ENCODE results near the gene TMEM179. TPM values are rescaled to one million over a fixed set of nuclear protein-coding genes. Genes with fewer than 3 reads are reported as not detected.
"Not testable (repeated sequence)": the region's sequence is repeated elsewhere in the genome, so short reads cannot be mapped to it uniquely, and the experiment has no call there.

The TMEM179 gene
- polyA plus RNA-seq (2013), result not detected

DNA sequence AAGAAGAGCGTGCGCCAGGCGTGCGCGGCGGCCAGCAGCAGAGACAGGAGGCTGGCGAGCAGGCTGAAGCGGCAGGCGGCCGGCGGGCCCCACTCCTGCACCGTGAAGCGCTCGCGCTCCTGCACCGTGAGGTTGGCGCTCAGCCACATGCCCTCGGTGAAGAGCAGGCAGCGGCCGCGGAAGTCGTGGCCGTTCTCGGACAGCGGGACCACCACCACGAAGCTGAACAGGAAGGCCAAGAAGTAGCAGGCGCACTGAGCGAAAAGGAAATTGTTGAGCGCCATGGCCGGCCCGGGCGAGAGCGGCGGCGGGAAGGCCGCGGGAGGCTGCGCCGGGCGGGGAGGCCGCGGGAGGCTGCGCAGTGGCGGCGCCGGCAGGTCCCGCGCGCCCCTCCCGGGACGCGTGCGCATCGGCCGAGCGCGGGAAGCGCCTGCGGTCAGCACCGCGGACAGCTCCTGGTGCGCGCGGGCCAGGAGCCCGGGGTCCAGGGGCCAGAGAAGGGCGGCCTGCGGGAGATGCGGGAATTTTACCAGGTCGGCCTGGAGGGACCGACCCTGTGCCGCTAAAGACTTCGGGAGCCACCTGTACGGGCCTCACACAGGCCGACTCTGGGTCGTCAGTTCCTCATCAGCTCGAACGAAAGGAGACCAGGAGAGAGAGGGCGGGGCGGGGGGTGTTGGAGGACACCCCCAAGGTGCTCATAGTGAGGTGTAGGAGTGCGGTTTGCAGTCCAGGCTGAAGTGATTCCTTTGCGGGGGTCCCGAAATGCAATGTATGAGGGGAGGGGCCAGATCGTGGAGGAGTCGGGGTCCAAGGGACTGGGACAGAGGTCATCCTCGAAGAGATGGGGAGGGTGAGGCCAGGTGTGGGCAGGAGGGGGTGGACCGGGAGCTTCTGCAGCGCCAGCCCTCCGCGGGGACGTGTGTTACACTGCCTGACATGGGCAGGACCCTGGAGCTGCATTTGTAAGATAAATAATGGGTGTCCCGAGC lies at the start of gene TMEM179:
Gene TMEM179 (minus strand): TSS at position 315 of the 992 bp plus-strand sequence. CDS start 31 bp downstream, at position 284.
- Histone ChIP-seq H3K36me3 (ENCODE audit: control insufficient read depth in 4 of 4, insufficient read depth in 4 of 4, low read length in 3 of 4) (no peaks in the 10 kb centered on the region), H3K4me3 (ENCODE audit: control insufficient read depth in 1 of 7, extremely low read depth in 1 of 7, insufficient read depth in 4 of 7, low read depth in 2 of 7, low read length in 6 of 7) (peak within 1 kb of the TSS in 4 of 7 experiments; percentile 10 to 45 (median 40)), H3K9me3 (ENCODE audit: control extremely low read depth in 1 of 5, control insufficient read depth in 4 of 5, insufficient read depth in 2 of 5, low read depth in 1 of 5, low read length in 4 of 5) (peaks cover 0 to 3% (median 0%) of the 10 kb centered on the region in 5 experiments), H3K27me3 (replicated peaks in 2 of 5; ENCODE audit: control insufficient read depth in 4 of 5, insufficient read depth in 5 of 5, low read length in 4 of 5) (peaks cover 17 to 84% (median 26%) of the 10 kb centered on the region in 5 experiments), H3K27ac (ENCODE audit: insufficient read depth in 1 of 2, low read depth in 1 of 2, low read length in 2 of 2, poor library complexity in 1 of 2, severe bottlenecking in 2 of 2) (no peak within 1 kb of the TSS), H3K4me1 (ENCODE audit: control extremely low read depth in 1 of 4, control insufficient read depth in 4 of 4, insufficient read depth in 4 of 4, low read length in 3 of 4) (peaks cover 0 to 12% (median 4%) of the 10 kb centered on the region in 4 experiments)
- ChIA-PET POLR2A (no interaction called here), CTCF (no interaction called here)
- 6% methylated on average over 73 of the region's 91 CpGs for WGBS (ENCODE audit: insufficient coverage)
- DNase-seq, result peak; percentile 22 to 56 (median 44)

DNA sequence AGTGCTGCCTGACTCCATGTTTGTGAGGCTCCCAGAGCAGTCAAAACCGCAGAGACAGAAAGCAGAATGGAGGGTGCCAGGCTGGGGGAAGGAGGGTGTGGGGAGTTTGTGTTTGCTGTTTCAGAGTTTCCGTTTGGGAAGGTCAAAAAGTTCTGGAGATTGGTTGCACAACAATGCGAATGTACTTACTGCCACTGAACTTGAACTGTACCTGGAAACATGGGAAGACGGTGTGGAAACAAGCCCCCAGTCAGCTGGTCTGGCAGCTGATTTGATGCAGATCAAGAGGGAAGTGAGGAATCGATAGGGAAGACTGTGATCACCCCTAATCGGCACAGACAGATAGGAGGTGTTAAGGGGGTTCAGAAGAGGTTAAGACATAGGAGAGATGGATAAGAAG lies 49.5 kb upstream of the TMEM179 start:
- CTCF ChIA-PET, result interaction anchor here (1.1 to 2.8 kb wide), 3 partner anchors 11 to 23 kb away, joined by 3 to 8 read pairs (median 6); no protein-coding TSS in a partner anchor
- 98% methylated on average over 6 of the region's 6 CpGs for WGBS (ENCODE audit: insufficient coverage)
- H3K27ac ChIP-seq (ENCODE audit: insufficient read depth in 1 of 2, low read depth in 1 of 2, low read length in 2 of 2, poor library complexity in 1 of 2, severe bottlenecking in 2 of 2), result no peak overlapping the region
- no peaks in the 10 kb centered on the region for H3K27me3 ChIP-seq (replicated peaks in 2 of 5; ENCODE audit: control insufficient read depth in 4 of 5, insufficient read depth in 5 of 5, low read length in 4 of 5)
- H3K36me3 ChIP-seq (ENCODE audit: control insufficient read depth in 4 of 4, insufficient read depth in 4 of 4, low read length in 3 of 4), result no peaks in the 10 kb centered on the region
- DNase-seq, result no peak
- peaks cover 0 to 27% (median 14%) of the 10 kb centered on the region in 5 experiments for H3K9me3 ChIP-seq (ENCODE audit: control extremely low read depth in 1 of 5, control insufficient read depth in 4 of 5, insufficient read depth in 2 of 5, low read depth in 1 of 5, low read length in 4 of 5)
- peaks cover 3 to 44% (median 41%) of the 10 kb centered on the region in 4 experiments for H3K4me1 ChIP-seq (ENCODE audit: control extremely low read depth in 1 of 4, control insufficient read depth in 4 of 4, insufficient read depth in 4 of 4, low read length in 3 of 4)
- no peak overlapping the region for H3K4me3 ChIP-seq (ENCODE audit: control insufficient read depth in 1 of 7, extremely low read depth in 1 of 7, insufficient read depth in 4 of 7, low read depth in 2 of 7, low read length in 6 of 7)
- POLR2A ChIA-PET, result no interaction called here

DNA sequence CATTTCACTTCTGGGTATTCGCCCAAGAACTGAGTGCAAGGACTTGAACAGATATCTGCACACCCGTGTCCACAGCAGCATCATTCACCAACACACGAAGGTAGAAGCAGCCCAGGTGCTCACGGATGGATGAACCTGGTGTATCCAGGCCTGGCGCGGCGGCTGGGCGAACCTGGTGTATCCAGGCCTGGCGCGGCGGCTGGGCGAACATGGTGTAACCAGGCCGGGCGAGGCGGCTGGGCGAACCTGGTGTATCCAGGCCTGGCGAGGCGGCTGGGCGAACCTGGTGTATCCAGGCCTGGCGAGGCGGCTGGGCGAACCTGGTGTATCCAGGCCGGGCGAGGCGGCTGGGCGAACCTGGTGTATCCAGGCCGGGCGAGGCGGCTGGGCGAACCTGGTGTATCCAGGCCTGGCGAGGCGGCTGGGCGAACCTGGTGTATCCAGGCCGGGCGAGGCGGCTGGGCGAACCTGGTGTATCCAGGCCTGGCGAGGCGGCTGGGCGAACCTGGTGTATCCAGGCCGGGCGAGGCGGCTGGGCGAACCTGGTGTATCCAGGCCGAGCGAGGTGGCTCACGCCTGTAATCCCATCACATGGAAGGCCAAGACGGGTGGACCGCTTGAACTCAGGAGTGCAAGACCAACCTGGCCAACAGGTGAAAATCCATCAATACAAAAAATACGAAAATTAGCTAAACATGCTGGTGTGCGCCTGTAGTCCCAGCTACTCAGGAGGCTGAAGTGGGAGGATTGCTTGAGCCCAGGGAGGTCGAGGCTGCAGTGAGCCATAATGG lies 48.8 kb upstream of the TMEM179 start:
- H3K27me3 ChIP-seq (replicated peaks in 2 of 5; ENCODE audit: control insufficient read depth in 4 of 5, insufficient read depth in 5 of 5, low read length in 4 of 5); H3K4me3 ChIP-seq (ENCODE audit: control insufficient read depth in 1 of 7, extremely low read depth in 1 of 7, insufficient read depth in 4 of 7, low read depth in 2 of 7, low read length in 6 of 7); H3K27ac ChIP-seq (ENCODE audit: insufficient read depth in 1 of 2, low read depth in 1 of 2, low read length in 2 of 2, poor library complexity in 1 of 2, severe bottlenecking in 2 of 2); DNase-seq; H3K36me3 ChIP-seq (ENCODE audit: control insufficient read depth in 4 of 4, insufficient read depth in 4 of 4, low read length in 3 of 4); POLR2A ChIA-PET: not testable (repeated sequence)
- CTCF ChIA-PET, result interaction anchor here (1.1 to 2.8 kb wide), 4 partner anchors 22 to 55 kb away, joined by 3 to 13 read pairs (median 8); no protein-coding TSS in a partner anchor
- Histone ChIP-seq H3K4me1 (ENCODE audit: control extremely low read depth in 1 of 4, control insufficient read depth in 4 of 4, insufficient read depth in 4 of 4, low read length in 3 of 4) (peaks cover 3 to 37% (median 33%) of the 10 kb centered on the region in 4 experiments), H3K9me3 (ENCODE audit: control extremely low read depth in 1 of 5, control insufficient read depth in 4 of 5, insufficient read depth in 2 of 5, low read depth in 1 of 5, low read length in 4 of 5) (peaks cover 0 to 27% (median 14%) of the 10 kb centered on the region in 5 experiments)
- 98% methylated on average over 25 of the region's 52 CpGs for WGBS (ENCODE audit: insufficient coverage)

DNA sequence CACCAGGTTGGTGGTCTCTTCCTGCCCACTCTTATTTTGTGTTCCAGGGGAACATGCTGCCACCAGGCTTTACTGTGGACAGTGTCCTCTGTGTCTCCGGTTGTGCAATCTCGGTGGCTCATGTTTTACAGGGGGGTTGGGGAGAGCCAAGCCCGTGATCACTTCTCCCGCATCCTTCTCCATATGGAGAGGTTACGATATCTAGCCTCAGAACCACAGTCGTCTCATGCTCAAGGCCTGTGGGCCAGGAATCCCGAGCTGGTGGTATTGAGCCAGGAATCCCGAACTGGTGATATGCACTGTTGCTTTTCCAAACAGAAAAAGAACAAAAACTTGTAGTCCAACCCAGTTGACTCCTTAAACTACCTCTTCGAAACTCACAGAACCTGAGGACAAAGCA lies 47.8 kb upstream of the TMEM179 start:
- ChIA-PET POLR2A (interaction anchor here (0.5 kb wide), 1 partner anchor 221 kb away, joined by 3 read pairs; no protein-coding TSS in a partner anchor), CTCF (interaction anchor here (0.6 to 2.4 kb wide), 4 partner anchors 26 to 58 kb away, joined by 3 to 13 read pairs (median 6); no protein-coding TSS in a partner anchor)
- no peaks in the 10 kb centered on the region for H3K27me3 ChIP-seq (replicated peaks in 2 of 5; ENCODE audit: control insufficient read depth in 4 of 5, insufficient read depth in 5 of 5, low read length in 4 of 5)
- no peak overlapping the region for H3K27ac ChIP-seq (ENCODE audit: insufficient read depth in 1 of 2, low read depth in 1 of 2, low read length in 2 of 2, poor library complexity in 1 of 2, severe bottlenecking in 2 of 2)
- DNase-seq, result no peak
- peaks cover 0 to 27% (median 14%) of the 10 kb centered on the region in 5 experiments for H3K9me3 ChIP-seq (ENCODE audit: control extremely low read depth in 1 of 5, control insufficient read depth in 4 of 5, insufficient read depth in 2 of 5, low read depth in 1 of 5, low read length in 4 of 5)
- no peak overlapping the region for H3K4me3 ChIP-seq (ENCODE audit: control insufficient read depth in 1 of 7, extremely low read depth in 1 of 7, insufficient read depth in 4 of 7, low read depth in 2 of 7, low read length in 6 of 7)
- peaks cover 0 to 36% (median 28%) of the 10 kb centered on the region in 4 experiments for H3K4me1 ChIP-seq (ENCODE audit: control extremely low read depth in 1 of 4, control insufficient read depth in 4 of 4, insufficient read depth in 4 of 4, low read length in 3 of 4)
- 98% methylated on average over 9 of the region's 9 CpGs for WGBS (ENCODE audit: insufficient coverage)
- no peaks in the 10 kb centered on the region for H3K36me3 ChIP-seq (ENCODE audit: control insufficient read depth in 4 of 4, insufficient read depth in 4 of 4, low read length in 3 of 4)

DNA sequence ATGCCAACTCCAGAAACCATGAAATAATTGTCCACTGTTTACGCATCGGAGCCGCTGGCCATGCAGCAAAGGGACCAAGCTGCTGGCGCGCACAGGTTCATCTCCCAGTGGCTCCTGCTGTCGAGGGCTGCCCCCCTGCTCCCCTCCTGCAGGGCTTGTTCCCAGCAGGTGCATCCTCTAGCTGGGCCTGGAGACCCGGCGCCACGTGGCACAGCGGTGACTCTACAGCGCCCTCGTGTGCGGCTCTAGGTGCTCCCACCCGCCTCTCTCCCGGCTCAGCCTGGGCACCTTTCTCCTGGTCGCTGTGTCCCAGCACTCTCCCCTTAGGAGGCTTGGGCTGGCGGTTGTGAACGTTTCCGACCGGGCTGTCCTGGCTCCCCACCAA lies 47.3 kb upstream of the TMEM179 start:
- DNase-seq, result no peak
- Histone ChIP-seq H3K27me3 (replicated peaks in 2 of 5; ENCODE audit: control insufficient read depth in 4 of 5, insufficient read depth in 5 of 5, low read length in 4 of 5) (no peaks in the 10 kb centered on the region), H3K27ac (ENCODE audit: insufficient read depth in 1 of 2, low read depth in 1 of 2, low read length in 2 of 2, poor library complexity in 1 of 2, severe bottlenecking in 2 of 2) (no peak overlapping the region), H3K9me3 (ENCODE audit: control extremely low read depth in 1 of 5, control insufficient read depth in 4 of 5, insufficient read depth in 2 of 5, low read depth in 1 of 5, low read length in 4 of 5) (peaks cover 0 to 27% (median 14%) of the 10 kb centered on the region in 5 experiments), H3K36me3 (ENCODE audit: control insufficient read depth in 4 of 4, insufficient read depth in 4 of 4, low read length in 3 of 4) (no peaks in the 10 kb centered on the region), H3K4me3 (ENCODE audit: control insufficient read depth in 1 of 7, extremely low read depth in 1 of 7, insufficient read depth in 4 of 7, low read depth in 2 of 7, low read length in 6 of 7) (no peak overlapping the region), H3K4me1 (ENCODE audit: control extremely low read depth in 1 of 4, control insufficient read depth in 4 of 4, insufficient read depth in 4 of 4, low read length in 3 of 4) (peaks cover 0 to 35% (median 25%) of the 10 kb centered on the region in 4 experiments)
- WGBS (ENCODE audit: insufficient coverage), result 92% methylated on average over 20 of the region's 20 CpGs
- ChIA-PET POLR2A (interaction anchor here (0.5 kb wide), 1 partner anchor 221 kb away, joined by 3 read pairs; no protein-coding TSS in a partner anchor), CTCF (interaction anchor here (0.6 to 2.4 kb wide), 9 partner anchors 8 to 59 kb away, joined by 3 to 13 read pairs (median 3); no protein-coding TSS in a partner anchor)

DNA sequence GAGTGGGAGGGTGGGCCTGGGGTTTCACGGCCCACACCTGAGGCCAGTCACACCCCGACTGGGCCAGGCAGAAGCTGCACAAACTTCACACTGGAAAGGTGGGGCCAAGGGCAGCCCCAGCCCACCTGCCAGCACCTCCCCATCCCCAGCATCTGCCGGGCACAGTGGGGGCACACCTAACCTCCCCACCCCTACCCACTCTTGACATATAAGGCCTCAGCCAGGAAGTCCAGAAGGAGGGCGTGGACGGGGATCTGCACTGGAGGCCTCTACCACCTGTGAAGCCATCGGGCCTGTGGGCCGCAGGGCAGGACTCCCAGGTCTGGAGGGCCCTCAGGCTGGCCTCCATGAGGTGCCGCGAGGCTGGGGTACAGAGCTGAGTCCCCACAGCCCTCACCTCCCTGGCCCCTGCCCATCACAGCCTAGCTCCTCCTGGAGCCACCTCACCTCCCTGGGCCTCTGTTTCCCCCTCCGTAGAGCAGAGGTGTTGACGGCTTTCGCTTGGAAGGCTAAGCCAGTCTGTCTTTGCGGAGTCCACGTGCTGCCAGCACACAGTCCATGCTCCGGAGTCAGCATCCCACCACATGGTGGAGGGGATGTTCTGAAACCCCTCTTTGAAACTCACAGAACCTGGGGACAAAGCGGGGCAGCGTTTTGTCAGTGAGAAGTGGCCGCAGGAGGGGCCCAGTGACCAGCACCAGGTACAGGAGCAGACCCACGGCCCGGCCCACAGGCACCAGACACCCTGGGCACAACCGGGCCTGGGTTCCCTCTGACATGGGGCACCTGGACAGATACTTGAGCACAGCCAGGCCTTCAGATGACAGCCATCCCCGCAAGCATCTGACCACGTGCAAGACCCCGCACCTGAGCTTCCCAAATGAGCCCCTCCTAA lies 46.7 kb upstream of the TMEM179 start:
- no peak overlapping the region for H3K27ac ChIP-seq (ENCODE audit: insufficient read depth in 1 of 2, low read depth in 1 of 2, low read length in 2 of 2, poor library complexity in 1 of 2, severe bottlenecking in 2 of 2)
- no peak overlapping the region for H3K4me3 ChIP-seq (ENCODE audit: control insufficient read depth in 1 of 7, extremely low read depth in 1 of 7, insufficient read depth in 4 of 7, low read depth in 2 of 7, low read length in 6 of 7)
- CTCF ChIA-PET, result interaction anchor here (0.6 to 2.4 kb wide), 9 partner anchors 9 to 60 kb away, joined by 3 to 13 read pairs (median 3); no protein-coding TSS in a partner anchor
- no peaks in the 10 kb centered on the region for H3K36me3 ChIP-seq (ENCODE audit: control insufficient read depth in 4 of 4, insufficient read depth in 4 of 4, low read length in 3 of 4)
- H3K9me3 ChIP-seq (ENCODE audit: control extremely low read depth in 1 of 5, control insufficient read depth in 4 of 5, insufficient read depth in 2 of 5, low read depth in 1 of 5, low read length in 4 of 5), result peaks cover 0 to 27% (median 14%) of the 10 kb centered on the region in 5 experiments
- no peaks in the 10 kb centered on the region for H3K27me3 ChIP-seq (replicated peaks in 2 of 5; ENCODE audit: control insufficient read depth in 4 of 5, insufficient read depth in 5 of 5, low read length in 4 of 5)
- H3K4me1 ChIP-seq (ENCODE audit: control extremely low read depth in 1 of 4, control insufficient read depth in 4 of 4, insufficient read depth in 4 of 4, low read length in 3 of 4), result peaks cover 0 to 28% (median 20%) of the 10 kb centered on the region in 4 experiments
- POLR2A ChIA-PET, result interaction anchor here (0.6 kb wide), 1 partner anchor 24 kb away, joined by 6 read pairs; no protein-coding TSS in a partner anchor
- 97% methylated on average over 21 of the region's 24 CpGs for WGBS (ENCODE audit: insufficient coverage)
- no peak for DNase-seq
